Fibroblast of skin of left quadriceps (primary cell): ENCODE measurements around the gene TNFRSF8.

Source experiments
- DNase-seq, 2 experiments: peaks; one replicate each; pipeline ENCODE4 v3.0.0-alpha.2; 2013; ENCODE audit warnings: low read depth in 2 of 2

TNFRSF8 gene

DNA sequence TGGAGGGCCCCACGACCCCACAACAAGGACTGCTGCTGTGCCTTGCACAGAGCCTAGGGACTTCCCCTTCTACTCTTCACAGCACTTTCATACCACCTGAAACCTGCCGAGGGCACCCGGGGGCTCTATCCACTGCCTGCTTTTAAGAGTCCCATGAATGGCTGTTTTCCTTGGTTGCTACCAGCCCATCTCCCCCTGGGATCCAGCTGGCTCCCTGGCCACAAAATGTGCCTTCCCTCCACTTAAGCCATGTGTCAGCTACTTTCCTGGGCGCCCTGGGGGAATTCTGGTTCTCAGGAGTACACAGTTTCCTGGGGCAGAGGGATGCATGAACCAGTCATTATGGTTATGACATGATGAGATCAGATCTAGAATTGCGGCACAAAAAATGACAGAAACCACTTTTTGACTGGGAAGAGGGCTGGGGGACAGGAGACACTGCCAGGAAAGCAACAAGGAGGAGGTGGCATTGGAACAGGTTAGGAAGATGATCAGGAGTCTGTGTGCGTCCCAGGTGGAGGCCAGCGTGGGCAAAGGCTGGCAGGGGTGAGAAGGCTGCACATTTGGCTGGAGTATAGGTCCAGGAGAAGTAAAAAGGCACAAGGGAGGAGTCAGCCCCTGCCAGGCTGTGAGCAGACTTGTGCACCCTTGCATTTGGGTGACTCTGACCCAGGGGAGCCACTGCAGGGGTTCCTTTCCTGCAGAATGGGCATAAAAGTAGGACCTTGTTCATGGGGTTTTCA is 3.2 kb upstream of the TNFRSF8 start:
- DNase-seq: no peak

DNA sequence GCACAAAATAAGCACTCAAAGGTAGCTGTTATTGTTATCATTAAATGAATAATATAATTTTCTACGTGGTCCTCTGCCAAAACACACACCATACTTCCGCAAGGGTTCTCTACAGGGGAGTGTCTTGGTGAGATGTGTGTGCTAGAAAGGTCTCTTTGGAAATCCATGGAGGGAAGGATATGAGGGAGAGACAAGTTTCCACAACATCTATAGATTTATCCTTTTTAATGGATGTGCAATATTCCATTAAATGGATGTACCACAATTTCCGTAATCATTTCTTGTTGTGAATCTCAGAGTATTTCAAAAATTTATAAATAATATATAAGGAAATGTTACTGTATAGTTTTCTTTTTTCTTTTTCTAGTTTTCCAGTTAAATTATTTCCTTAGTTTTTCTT is 2.6 kb upstream of the TNFRSF8 start:
- no peak for DNase-seq

DNA sequence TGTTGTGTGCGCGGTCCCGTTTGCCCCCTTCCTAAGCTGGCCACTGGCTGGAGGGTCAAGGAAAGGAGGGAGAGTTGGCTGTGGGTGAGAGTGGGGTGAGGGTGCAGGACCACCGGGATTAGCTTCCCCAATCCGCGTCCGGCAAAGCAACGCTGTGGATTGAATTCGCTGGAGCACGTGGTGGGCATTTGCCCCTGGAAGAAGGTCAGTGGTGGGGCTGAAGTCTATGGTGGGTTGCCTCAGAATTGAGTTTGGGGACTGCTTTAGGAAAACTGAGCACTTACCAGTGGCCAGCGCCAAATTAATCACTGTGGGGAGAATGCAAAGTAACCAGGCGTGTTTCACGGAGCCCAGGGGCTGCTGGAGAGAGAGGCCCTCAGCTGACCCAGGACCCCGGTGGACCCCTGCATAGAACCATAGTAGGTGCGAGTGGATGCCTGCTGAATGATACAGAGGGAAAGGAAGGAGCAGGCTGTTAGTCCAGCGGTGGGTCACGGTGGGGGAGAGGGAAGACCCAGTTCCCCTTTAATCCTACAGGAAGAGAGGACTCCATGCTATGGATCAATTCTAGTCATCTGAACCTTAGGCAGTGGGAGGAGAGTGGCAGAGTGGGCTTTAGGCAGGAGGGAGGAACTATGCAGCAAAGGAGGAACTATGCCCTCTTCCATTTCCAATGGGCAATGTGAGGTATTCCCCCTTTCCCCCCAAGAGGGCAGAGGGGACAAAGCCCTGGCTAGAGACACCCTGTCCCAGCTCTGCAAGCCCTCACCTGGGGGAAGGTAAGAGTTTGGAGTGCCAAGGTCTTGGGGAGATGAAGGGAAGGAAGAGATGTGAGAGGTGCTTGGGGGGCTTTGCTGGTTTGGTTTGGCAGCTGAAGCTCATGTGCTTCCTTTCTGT is 1.2 kb downstream of the TNFRSF8 start:
- no peak for DNase-seq

DNA sequence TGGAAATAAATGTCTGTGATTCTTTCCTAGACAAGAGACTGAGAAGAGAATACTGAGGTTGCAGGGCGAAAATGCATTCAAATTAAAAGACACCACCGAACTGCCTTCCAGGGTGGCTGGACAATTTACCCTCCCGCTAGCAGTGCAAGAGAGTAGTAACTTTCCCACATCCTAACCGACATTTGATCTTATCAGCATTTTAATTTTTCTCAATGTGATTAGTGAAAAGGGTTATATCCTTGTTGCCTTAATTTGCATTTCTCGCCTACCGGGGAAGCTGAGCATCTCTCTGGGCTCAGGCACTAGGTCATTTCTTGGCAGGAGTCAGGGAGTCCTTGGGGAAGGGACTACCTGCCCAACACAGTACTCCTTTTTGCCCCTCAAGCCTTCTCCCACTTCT is 2.8 kb downstream of the TNFRSF8 start:
- no peak for DNase-seq

DNA sequence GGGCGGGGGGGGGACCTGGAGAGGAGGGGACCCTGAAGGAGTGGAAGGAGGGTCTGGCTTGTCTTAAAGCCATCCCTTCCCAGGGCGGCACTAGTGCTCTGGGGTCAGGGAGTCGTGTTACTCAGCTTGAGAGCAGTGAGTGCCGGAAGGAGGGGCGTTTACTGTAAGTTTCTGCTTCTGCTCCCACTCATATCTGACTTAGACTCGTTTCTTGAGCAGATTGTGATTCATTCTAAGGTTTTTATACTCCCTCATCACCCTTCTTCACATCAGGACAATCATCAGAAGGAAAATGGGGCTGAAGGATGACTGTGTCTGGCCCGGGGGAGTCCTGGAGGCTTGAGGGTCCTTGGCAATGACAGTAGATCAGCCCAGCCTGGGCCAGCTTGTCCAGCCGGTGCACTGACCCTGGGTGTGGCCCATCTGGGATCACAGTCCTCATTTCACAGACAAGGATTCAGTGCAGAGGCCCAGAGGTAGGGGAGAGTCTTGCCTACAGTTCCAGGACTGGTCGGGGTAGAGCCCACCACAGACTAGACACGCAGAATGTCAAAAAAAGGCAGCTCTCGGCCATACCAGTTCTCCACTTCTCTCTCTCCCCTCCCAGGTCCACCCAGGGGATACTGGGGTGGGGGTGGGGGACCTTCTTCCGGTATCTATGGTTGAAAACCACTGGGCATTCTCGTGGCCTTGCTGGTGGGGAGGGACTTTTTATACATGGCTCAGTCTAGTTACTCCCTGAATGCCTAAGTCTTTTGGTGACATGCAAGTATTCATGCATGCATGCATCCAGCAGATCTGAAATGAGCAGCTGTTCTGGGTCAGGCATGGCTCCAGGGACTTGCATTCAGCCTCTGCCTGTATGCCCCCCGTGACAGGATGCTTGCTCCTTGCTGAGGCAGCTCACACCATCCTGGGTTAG is 5.1 kb downstream of the TNFRSF8 start:
- peak; percentile 14 to 34 for DNase-seq

DNA sequence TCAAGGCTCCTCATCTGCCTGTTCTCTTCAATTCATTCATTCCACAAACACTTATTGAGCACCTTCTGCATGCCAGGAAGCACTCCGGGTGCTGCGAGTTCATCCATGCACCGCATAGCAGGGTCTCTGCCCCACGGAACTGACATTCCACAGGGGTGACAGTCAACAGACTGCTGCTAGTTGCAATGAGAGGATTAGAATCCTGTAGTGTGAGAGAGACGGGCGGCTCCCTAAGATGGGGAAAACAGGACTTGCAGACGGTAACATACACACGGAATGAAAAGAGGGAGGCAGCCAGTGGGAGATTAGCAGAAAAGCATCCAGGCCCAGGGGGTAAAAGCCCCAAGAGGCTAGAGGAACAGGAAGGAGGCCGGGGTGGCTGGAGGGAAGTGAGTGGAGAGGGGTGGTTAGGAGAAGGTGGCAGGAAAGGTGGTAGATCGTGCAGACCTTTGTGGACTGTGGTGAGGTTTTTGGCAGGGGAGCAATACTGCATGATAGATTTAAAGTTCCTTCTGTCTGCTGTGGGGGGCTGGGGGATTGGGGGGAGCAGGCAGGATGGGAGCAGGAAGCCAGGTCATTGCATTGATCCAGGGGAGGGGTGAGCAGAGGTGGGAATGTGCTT is 6.6 kb downstream of the TNFRSF8 start:
- DNase-seq: no peak

DNA sequence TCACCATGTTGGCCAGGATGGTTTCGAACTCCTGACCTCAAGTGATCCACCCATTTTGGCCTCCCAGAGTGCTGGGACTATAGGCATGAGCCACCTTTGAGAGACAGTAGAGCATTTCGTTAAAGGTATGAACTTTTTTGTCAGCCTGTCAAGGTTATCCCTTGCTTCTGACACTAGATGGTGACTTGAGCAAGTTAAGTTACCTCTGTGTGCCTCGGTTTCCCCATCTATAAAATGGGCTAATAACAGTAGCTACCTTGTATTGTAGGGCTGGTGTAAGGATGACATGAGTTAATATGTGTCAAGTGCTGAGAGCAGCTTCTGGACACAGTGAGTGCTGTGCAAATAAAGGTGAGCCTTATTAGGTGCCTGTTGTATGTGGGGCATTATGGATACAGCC is 8.8 kb downstream of the TNFRSF8 start:
- DNase-seq: no peak

DNA sequence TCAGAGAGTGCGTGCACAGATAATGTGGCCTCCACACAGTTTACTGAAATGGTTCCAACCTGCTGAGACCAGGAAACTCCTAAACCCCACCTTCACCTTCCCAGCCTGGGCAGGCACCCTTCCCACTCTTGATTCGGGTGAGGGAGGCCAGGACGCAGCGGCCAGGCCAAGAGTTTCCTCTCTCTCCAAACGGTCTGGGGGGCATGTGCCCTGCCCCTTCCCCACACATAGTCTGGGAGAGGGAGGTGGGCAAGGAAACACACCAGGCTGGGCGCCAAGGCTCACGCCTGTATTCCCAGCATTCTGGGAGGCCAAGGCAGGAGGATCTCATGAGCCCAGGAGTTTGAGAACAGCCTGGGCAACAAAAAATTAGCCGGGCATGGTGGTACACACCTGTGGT is 9.6 kb downstream of the TNFRSF8 start:
- DNase-seq: no peak

DNA sequence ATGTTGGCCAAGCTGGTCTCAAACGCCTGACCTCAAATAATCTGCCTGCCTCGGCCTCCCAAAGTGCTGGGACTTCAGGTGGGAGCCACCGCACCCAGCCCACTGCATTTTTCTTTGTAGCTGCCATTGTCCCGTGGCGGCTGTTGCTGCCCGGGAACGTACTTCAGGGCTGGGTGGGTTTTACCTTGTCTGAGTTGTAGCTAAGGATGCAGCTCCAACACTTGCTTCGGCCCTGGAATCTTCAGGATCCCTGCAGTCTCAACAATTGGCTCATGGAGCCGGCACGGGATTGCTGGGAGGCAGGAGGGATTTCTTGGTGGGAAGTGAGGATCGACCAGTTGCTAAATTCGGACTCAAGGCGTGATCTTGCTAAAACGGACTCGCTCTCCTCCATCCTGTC is 10.7 kb downstream of the TNFRSF8 start:
- no peak for DNase-seq

DNA sequence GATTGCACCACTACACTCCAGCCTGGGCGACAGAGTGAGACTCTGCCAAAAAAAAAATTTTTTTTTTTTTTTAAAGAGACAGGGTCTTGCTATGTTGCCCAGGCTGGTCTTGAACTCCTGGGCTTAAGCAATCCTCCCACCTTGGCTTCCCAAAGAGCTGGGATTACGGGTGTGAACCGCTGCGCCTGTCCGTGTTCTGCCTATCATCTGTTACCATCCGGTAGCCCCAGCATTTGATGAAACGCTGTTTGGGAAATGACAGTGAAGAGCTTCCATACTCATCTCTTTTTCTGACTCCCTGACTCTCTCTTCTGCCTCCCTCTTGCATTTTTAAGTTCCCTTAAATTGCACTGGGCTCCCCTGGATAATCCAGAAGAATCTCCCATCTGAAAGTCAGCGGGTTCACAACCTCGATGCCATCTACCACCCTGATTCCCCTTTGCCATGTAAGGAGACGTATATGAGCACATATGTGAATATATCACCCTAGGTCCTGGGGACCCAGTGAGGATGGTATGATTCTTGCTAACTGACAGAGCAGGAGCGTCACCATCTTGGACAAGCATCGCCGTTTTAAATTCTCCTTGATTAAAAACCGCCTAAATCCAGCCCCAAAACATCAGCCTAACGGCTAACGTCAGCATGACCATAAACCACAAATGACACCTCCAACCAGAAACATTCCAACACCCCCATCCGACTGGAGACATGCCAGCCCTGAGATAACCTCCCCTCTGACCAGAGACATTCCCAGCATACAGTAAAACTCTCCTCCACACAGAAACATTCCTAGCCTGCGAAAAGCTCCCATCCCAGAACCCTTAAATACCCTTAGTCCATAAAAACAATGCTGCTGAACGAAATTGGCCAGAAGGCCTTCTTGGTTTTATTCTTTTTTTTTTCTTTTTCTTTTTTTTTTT is 12.4 kb downstream of the TNFRSF8 start:
- peak; percentile 67 to 76 for DNase-seq

DNA sequence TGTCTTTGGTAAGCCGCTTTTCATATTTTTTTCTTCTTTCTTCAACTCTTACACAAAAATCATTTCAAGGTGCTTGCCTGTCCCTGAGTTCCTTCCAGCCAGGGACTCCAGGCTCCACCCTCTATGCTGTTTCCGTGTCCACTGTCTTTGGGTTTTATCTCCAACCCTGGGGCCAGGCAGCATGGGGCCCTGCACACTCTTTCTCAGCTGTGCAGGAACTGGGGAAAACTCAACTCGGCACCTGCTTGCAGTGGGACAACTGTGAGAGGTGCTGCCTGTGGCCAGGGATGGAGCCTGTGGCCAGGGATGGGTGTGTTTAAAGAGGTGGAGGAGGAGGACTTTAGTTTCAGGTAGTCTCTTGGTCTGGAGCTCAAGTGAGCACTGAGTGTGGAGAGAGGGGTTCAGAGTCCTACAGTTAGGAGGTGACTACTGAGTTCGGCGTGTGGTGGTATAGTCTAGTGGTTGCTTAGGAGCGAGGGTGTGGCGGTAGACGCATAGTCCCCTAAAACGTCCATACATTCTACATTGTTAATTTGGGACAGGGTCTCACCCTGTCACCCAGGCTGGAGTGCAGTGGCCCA is 13.4 kb downstream of the TNFRSF8 start:
- DNase-seq: no peak

DNA sequence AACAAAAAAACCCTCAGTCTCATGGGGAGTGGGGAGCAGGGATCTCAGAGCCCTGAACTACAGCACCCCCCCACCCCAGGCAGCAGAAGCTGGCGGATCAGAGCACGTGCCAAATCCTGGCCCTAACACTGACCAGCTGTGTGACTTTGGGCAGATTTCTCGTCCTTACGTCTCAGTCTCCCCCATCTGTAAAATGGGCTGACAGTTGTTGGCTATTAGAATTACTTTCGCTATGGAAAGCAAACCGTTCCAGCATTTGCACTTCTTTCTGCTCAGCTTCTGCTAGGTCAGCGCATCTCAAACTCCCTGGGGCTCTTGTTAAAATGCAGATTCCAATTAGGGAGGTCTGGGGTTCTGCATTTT is 15.5 kb downstream of the TNFRSF8 start:
- no peak for DNase-seq

DNA sequence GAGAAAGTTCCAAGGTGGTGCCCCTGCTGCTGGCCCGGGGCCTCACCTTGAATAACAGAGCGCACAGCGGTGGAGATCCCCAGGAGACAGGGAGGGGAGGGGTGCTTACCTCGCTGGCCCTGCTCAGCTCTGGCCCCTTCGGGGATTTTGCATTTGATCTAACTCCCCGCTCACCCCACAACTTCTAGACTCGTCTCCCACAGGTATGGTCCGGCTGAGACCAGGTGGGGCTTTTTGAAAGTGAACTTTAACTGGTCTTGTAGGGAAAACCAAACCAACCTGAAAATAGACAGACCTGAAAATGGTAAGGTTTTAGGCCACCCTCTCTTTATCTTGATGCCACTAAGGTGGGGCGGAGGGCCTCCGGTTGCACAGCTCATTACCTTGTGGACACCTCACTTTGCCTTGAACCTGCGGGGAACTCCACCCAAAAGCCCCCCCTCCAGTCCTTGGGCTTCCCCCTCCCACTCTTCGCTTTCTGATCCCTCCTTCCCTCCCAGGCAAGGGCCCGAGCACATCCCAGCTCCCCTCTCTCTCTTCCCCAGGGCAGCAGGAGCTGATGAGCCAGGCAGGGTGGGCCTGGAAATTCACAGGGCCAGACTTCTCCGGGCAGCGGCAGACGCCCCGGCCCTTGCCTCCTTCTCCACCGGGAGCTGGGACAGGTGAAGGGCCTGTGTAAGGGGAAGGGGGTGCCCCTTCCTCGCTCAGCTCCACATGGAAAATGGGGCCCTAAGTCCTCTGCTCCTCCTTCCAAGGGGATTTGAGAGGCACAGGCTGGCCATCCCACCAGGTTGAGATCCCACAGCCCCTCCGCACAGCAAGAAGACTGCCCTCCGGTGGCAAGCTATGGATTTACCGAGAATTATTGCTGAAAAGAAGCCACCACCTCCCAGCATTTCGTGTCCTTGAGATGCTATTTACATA is 16.1 kb downstream of the TNFRSF8 start:
- DNase-seq: peak in 1 of 2 experiments; percentile 36

DNA sequence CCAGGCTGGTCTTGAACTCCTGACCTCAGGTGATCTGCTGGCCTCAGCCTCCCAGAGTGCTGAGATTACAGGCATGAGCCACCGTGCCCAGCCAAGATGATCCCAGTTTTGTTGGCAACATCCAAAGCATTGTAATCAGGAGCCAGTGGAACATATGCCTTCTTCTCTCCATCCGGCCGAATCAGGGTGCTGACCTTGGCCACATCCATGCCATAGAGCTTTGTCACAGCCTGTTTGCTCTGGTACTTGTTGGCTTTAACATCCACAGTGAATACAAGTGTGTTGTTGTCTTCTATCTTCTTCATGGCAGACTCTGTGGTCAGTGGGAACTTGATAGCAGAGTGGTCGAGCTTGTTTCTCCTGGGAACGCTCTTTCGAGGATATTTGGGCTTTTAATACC is 17.1 kb downstream of the TNFRSF8 start:
- DNase-seq: no peak

DNA sequence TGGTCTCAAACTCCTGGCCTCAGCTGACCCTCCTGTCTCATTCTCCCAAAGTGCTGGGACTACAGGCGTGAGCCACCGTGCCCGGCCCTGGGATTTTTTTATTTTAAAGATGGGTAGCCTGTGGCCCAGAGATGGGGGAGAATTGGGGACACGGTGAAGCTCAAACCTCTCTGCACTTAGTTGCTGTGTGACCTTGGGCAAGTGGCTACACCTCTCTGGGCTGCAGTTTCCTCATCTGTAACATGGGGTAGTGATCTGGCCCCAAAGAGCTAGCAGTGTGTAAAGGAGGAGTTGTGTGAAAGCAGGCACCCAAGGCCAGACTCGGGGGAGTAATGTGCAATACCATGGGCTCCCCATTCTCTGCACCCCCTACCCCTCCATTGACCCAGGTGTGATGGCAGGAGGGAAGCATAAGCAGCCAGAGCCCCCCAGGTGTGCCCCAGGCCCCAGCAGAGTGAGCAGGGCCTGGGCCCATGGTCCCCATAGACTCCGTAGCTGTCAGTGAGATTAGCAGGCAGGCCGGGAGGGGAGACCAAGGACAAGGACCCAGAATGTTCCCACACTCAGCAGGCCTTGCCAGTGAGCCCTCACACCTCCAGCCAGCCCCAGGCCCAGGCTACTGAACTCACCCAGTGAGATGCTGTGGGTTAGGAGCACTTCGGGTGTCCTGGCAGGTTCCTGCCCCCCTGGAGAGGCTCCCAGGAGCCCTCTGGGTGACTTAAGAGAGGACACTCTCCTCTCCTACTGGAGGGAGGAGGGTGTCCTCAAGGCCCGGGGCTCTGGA is 17.9 kb downstream of the TNFRSF8 start:
- DNase-seq: no peak

DNA sequence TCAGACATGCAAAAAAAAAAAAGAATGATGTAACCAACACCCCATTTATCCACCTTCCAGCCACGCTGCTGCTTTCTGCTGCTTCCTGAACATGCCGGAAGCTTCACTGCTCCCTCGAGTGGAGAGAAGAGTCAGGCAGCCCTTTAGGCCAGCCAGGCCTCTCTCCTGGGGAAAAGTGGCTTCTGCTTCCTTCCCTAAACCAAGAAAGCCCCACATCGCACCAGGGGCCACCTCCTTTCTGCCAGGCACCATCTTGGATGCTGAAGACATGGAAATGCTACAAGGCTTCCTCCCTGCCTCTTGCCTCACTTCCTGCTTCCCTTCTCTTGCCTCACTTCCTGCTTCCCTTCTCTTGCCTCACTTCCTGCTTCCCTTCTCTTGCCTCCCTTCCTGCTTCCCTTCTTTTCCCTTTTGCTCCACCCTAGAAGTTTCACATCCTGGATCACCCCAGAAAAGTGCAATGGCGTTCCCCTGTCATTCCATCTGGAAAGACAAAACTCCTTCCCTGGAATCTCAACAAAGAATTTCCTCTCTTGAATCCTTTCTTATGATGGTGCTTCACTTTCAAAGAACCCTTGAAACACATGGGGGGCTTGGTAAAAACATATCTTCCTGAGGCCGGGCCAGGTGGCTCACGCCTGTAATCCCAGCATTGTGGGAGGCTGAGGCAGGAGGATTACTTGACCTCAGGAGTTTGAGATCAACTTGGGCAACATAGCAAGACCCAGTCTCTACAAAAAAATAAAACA is 18.7 kb downstream of the TNFRSF8 start:
- no peak for DNase-seq

DNA sequence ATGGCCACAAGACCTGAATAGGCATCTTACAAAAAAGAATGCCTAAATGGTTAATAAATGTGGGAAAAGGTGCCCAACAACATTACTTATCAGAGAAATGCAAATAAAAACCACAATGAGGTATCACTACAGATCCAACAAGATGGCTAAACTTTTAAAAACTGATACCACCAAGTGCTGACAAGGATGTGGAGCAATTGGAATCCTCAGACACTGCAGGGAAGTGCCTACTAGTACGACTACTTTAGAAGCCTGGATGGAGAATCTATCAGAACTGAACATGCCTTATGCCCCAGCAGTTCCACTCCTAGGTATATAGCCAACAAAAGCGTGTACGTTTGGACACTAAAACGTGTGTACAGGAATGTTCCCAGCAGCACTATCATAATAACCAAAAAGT is 19.9 kb downstream of the TNFRSF8 start:
- no peak for DNase-seq

DNA sequence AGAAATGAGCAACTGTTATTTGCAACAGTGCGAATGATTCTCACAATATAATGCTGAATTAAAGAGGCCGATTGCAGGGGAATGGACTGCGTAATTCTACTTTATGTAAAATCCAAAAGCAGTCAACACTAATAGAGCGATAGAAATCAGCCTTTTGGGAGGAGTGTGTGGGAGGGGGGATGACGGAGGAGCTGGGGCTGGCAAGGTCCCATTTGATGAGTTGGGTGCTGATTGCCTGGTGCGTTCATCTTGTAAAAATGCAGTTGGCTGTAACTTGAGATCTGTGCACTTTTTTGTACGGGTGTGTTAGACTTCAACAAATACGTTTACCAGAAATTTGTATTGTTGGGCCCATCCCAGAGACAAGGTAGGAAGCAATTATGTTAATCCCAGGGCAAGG is 20.7 kb downstream of the TNFRSF8 start:
- DNase-seq: peak in 1 of 2 experiments; percentile 14
